Suprapubic skin (tissue), 3 donors: ENCODE data around the gene LAMA3.

Experiments
- EP300 ChIP-seq: sonication (generic); formaldehyde crosslinking; IDR thresholded peaks from one replicate; pipeline ENCODE4 v1.6.1; 2017; ENCODE audit warnings: antibody characterized with exemption
- TF ChIP-seq, protein P1 (sequence below), 2 donors: fragments of 200-600 bp in 1 of 2; fragments of 450-650 bp in 1 of 2; sonication (generic) in 1 of 2; IDR thresholded peaks; one replicate each; pipeline ENCODE4 v1.5.1; 2016 to 2019; ENCODE audit warnings: antibody characterized with exemption in 2 of 2, mild to moderate bottlenecking in 1 of 2, moderate library complexity in 1 of 2

DNA sequence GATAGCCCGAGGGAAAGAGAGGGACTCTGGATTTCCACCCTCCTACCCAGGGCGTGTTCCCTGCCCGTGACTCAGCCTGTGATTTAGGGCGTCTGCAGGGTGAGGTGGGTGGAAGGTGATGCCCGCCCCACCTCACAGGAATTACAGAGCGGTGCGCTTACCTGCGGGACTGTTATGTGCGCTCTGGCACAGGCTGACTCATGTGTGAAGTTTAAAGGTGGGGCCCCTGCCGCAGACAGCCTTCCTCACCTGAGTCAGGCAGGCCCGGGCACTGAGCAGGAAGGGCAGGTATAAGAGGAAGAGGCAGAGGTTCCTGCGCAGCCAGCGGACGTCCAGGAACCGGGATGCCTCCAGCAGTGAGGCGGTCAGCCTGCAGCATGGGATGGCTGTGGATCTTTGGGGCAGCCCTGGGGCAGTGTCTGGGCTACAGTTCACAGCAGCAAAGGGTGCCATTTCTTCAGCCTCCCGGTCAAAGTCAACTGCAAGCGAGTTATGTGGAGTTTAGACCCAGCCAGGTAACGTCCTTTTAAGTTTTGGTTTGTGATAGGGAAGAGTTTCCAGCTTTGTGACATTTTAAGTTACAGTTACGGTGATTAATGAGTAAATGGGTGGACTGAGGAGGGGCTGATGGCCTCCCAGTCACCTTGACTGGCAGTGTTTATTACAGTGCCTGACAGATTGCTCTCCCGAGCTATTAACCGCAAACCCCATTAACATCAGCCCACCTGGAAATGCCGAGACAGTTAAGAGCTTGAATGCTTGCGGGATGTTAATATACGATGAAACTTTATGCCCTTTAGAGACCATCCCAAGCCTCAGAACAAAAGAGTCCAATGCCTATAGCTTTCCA, 183.7 kb downstream of the LAMA3 start:
- TF ChIP-seq, protein P1, sequence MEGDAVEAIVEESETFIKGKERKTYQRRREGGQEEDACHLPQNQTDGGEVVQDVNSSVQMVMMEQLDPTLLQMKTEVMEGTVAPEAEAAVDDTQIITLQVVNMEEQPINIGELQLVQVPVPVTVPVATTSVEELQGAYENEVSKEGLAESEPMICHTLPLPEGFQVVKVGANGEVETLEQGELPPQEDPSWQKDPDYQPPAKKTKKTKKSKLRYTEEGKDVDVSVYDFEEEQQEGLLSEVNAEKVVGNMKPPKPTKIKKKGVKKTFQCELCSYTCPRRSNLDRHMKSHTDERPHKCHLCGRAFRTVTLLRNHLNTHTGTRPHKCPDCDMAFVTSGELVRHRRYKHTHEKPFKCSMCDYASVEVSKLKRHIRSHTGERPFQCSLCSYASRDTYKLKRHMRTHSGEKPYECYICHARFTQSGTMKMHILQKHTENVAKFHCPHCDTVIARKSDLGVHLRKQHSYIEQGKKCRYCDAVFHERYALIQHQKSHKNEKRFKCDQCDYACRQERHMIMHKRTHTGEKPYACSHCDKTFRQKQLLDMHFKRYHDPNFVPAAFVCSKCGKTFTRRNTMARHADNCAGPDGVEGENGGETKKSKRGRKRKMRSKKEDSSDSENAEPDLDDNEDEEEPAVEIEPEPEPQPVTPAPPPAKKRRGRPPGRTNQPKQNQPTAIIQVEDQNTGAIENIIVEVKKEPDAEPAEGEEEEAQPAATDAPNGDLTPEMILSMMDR (IDR thresholded peaks at IDR 0.05): no peak
- no peak for TF ChIP-seq EP300
